GM12891 (cell line): Measurements from ENCODE around the gene P2RY1.

Experiments
- SPI1 ChIP-seq: IDR thresholded peaks from 2 replicates; pipeline ENCODE4 v1.6.1; 2011; ENCODE audit warnings: low read depth, low read length, control low read depth
- TAF1 ChIP-seq: IDR thresholded peaks from 2 replicates; pipeline ENCODE4 v1.6.1; 2011; ENCODE audit warnings: low read depth, low read length, control low read depth

- TF ChIP-seq TAF1 (no peak), SPI1 (no peak)
Measured at GRCh38 chr3:152828075-152828840, 6.7 kb upstream of the P2RY1 start.
